Coronary artery (tissue), 2 donors: ENCODE data around the gene FNDC11.

Experiments used
- DNase-seq: peaks from one replicate; pipeline ENCODE4 v3.0.0-alpha.2; 2017; ENCODE audit warnings: low spot score
- H3K27ac ChIP-seq, 2 donors: fragments of 200-600 bp; sonication (generic); one replicate each; pipeline ENCODE4 v1.5.1; 2016 to 2019
- H3K4me3 ChIP-seq: fragments of 200-600 bp; sonication (generic); 2 replicates; pipeline ENCODE4 v1.5.1; 2016; ENCODE audit warnings: mild to moderate bottlenecking, moderate library complexity
- CTCF ChIP-seq: fragments of 200-600 bp; sonication (generic); IDR thresholded peaks from one replicate; pipeline ENCODE4 v1.5.1; 2019; ENCODE audit warnings: antibody characterized with exemption

The FNDC11 gene

GRCh38 chr20:63525971-63526370, 28.0 kb upstream of the FNDC11 start:
- no peak for TF ChIP-seq CTCF
- Histone ChIP-seq H3K27ac (no peak overlapping the region), H3K4me3 (no peak overlapping the region)
- DNase-seq = no peak

GRCh38 chr20:63527184-63527583, 26.8 kb upstream of the FNDC11 start:
- TF ChIP-seq CTCF = no peak
- Histone ChIP-seq H3K27ac (no peak overlapping the region), H3K4me3 (no peak overlapping the region)
- DNase-seq = no peak

- TF ChIP-seq CTCF = no peak
- H3K27ac ChIP-seq = no peak overlapping the region
- no peak for DNase-seq
- H3K4me3 ChIP-seq = no peak overlapping the region
Measured at GRCh38 chr20:63529180-63529860, 24.6 kb upstream of the FNDC11 start.

DNA sequence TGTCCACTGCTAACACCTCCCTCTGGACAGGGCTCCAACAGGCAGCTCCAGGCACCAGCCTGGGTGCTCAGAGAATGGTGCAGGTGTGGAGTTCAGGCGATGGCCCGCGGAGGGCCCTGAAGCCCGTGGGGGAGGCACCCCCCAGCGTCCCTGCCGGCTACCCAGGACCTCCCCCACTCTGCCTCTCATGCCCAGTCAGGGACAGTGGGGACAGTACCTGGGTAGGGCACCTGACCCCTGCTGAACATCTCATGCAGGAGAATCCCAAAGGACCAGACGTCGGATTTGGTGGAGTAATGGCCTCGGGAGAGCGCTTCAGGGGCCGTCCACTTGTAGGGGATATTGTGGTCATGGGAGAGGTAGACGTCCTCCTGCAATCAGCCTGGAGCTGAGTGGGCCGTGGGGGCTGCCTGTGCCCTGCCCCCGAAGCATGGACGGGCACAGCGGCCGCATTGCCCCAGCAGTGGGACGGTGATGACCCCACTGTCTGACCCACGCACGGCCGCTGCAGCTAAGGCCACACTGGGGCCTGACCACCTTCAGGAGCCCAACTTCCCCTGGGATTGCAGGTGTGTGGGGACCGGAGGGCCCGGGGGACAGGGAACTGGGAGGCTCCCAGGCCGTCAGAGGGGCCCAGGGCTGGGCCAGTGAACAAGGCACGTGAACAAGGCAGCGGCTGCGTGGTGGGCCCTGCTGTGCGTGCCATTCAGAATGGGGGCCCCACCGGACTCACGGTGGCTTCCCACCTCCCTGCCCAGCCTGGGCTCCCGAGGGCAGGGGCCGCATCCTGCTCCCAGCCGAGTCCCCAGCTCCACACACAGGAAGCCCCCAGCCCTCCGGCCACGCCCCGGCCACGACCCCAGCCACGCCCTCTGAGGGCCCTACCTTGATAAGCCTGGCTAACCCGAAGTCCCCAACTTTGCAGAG, 23.8 kb upstream of the FNDC11 start:
- DNase-seq = no peak
- H3K27ac ChIP-seq = no peak overlapping the region
- no peak for TF ChIP-seq CTCF

GRCh38 chr20:63530788-63531160, 23.2 kb upstream of the FNDC11 start:
- Histone ChIP-seq H3K4me3 (no peak overlapping the region), H3K27ac (no peak overlapping the region)
- no peak for DNase-seq
- no peak for TF ChIP-seq CTCF

More for the DNA sequence above, 23.8 kb upstream of the FNDC11 start:
- H3K4me3 ChIP-seq = no peak overlapping the region

GRCh38 chr20:63531686-63532448, 22.1 kb upstream of the FNDC11 start:
- no peak for TF ChIP-seq CTCF
- Histone ChIP-seq H3K27ac (no peak overlapping the region), H3K4me3 (no peak overlapping the region)
- DNase-seq = no peak
